GM20000 (cell line): ENCODE results near the gene RBFOX2.

ENCODE experiments used
- DNase-seq: peaks from one replicate; pipeline ENCODE4 v3.0.0; 2012; ENCODE audit warnings: low spot score
- TF ChIP-seq, protein P1 (sequence below): IDR thresholded peaks from 2 replicates; pipeline ENCODE4 v1.5.1; 2012; ENCODE audit warnings: mild to moderate bottlenecking, control low read depth; ENCODE audit errors: extremely low read depth, missing control alignments

RBFOX2 gene

DNA sequence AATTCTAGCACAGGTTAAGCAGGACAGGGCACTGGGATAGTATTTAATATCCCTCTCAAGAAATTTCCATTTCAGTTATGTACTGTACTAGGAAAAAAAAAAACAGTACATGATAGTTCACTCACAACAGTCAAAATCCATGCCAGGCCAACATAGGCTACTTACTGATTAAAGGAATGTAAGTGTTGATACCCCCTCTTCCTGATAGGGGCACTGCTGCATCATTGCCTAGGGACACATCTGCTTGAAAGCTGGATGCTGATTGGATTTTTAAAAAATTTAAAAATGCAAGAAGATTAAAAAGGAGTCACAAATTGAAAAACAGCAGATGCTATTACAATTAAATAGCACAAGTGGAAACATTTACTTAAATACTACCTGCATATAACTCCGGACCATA, 267.6 kb downstream of the RBFOX2 start:
- no peak for DNase-seq
- TF ChIP-seq, protein P1, sequence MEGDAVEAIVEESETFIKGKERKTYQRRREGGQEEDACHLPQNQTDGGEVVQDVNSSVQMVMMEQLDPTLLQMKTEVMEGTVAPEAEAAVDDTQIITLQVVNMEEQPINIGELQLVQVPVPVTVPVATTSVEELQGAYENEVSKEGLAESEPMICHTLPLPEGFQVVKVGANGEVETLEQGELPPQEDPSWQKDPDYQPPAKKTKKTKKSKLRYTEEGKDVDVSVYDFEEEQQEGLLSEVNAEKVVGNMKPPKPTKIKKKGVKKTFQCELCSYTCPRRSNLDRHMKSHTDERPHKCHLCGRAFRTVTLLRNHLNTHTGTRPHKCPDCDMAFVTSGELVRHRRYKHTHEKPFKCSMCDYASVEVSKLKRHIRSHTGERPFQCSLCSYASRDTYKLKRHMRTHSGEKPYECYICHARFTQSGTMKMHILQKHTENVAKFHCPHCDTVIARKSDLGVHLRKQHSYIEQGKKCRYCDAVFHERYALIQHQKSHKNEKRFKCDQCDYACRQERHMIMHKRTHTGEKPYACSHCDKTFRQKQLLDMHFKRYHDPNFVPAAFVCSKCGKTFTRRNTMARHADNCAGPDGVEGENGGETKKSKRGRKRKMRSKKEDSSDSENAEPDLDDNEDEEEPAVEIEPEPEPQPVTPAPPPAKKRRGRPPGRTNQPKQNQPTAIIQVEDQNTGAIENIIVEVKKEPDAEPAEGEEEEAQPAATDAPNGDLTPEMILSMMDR, result no peak

DNA sequence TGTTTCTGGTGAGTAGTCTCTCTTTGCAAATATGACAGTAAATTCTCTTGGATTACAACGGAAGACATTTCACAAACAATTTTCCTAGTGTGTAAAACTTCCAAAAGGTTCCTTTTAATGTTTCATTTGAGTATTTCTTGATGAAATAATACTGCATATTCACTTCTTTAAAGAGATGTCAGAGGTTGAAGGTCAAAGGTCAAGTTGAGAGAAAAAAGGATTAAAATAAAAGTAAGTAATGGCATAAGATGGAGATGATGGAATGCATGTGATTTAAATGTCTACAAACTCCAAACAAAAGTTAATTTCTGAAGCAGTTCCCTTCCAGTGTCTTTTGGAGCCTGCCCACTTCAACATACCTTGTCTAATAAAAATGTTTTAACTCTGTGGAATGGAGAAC, 270.2 kb downstream of the RBFOX2 start:
- TF ChIP-seq, protein P1, result no peak
- DNase-seq, result no peak

DNA sequence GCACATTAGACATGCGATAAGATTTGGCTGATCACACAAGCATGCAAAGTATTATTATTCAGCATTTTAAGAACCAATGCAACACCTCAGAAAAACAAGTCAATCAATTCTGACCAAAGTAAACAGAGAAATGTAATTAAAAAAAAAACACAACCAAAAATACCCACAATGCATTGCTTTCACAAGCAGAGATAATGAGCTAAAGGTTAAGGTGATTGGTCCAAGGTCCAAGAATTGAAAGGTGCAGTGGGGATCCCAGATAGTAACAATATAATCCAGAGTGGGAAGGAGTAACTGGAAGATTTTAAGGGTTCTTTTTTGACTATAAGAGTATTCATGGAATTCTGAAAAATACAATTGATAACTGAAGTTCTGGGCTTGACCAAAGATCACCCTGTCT, 271.9 kb downstream of the RBFOX2 start:
- TF ChIP-seq, protein P1, result no peak
- DNase-seq, result no peak

DNA sequence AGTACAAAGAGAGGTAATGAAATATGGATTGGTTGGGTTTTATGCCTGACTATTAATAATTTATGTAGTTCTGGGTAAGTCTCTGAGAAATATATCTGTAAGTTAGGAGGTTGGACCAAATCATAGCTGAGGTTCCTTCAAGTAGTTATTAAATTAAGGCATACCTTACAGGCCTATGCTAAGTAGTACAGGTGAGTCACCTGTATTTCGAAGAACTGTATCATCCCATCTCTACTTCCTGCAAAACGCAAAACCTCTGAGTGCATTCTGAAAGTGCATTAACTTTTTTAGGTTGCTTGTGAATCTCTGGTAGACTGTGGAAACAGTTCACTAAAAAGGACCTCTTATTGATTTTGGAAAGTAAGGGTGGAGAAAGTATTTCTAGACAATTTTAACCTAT, 273.9 kb downstream of the RBFOX2 start:
- TF ChIP-seq, protein P1, result no peak
- DNase-seq, result no peak

- no peak for DNase-seq
- TF ChIP-seq, protein P1, result no peak
Observed at GRCh38 chr22:35752863-35753189, 275.8 kb downstream of the RBFOX2 start.

- DNase-seq, result no peak
- TF ChIP-seq, protein P1, result no peak
Observed at GRCh38 chr22:35752006-35752862, 276.4 kb downstream of the RBFOX2 start.

- DNase-seq, result peak; percentile 35
- TF ChIP-seq, protein P1, result no peak
Observed at GRCh38 chr22:35749808-35750207, 278.8 kb downstream of the RBFOX2 start.
